NB4 (cell line): ENCODE results near the gene MADD.

Source experiments
- DNase-seq: peaks from one replicate; pipeline ENCODE4 v3.0.0; 2010; ENCODE audit warnings: low read depth
- H3K4me3 ChIP-seq: one replicate; pipeline ENCODE4 v1.5.1; 2011; ENCODE audit warnings: mild to moderate bottlenecking, low read depth, low read length, moderate library complexity
- CTCF ChIP-seq: IDR thresholded peaks from one replicate; pipeline ENCODE4 v1.5.1; 2012; ENCODE audit warnings: low read depth, low read length
- MAX ChIP-seq: IDR thresholded peaks from 2 replicates; pipeline ENCODE4 v1.6.1; 2011; ENCODE audit warnings: low read depth, low read length
- MYC ChIP-seq: IDR thresholded peaks from 2 replicates; pipeline ENCODE4 v1.6.1; 2011; ENCODE audit warnings: low read depth, low read length
- POLR2A ChIP-seq: IDR thresholded peaks from 2 replicates; pipeline ENCODE4 v1.6.1; 2011; ENCODE audit warnings: mild to moderate bottlenecking; ENCODE audit not compliant: insufficient read length; ENCODE audit errors: extremely low read depth

MADD gene

GRCh38 chr11:47271328-47271727 lies 1.4 kb downstream of the MADD start:
- H3K4me3 ChIP-seq, result peak overlapping the region; percentile 94
- TF ChIP-seq MYC, result no peak
- TF ChIP-seq POLR2A, result no peak
- no peak for TF ChIP-seq MAX
- no peak for TF ChIP-seq CTCF

GRCh38 chr11:47271961-47272661 lies 2.2 kb downstream of the MADD start:
- DNase-seq, result peak; percentile 17
- peak overlapping the region; percentile 94 for H3K4me3 ChIP-seq
- TF ChIP-seq CTCF (no peak), MAX (no peak), POLR2A (no peak), MYC (no peak)

More at GRCh38 chr11:47271328-47271727, 1.4 kb downstream of the MADD start:
- DNase-seq, result peak; percentile 21

GRCh38 chr11:47272706-47273105 lies 2.8 kb downstream of the MADD start:
- no peak for TF ChIP-seq MYC
- TF ChIP-seq MAX, result no peak
- TF ChIP-seq CTCF, result no peak
- TF ChIP-seq POLR2A, result no peak
- H3K4me3 ChIP-seq, result no peak overlapping the region
- DNase-seq, result peak; percentile 41

- no peak for DNase-seq
- TF ChIP-seq CTCF, result no peak
- TF ChIP-seq POLR2A, result no peak
- no peak for TF ChIP-seq MYC
- no peak for TF ChIP-seq MAX
- no peak overlapping the region for H3K4me3 ChIP-seq
Observed at GRCh38 chr11:47274495-47275235, 4.7 kb downstream of the MADD start.

GRCh38 chr11:47276923-47277322 lies 7.0 kb downstream of the MADD start:
- DNase-seq, result peak; percentile 16
- TF ChIP-seq MAX (no peak), MYC (no peak), POLR2A (no peak), CTCF (no peak)
- no peak overlapping the region for H3K4me3 ChIP-seq

- no peak for DNase-seq
- TF ChIP-seq MAX, result no peak
- no peak for TF ChIP-seq MYC
- TF ChIP-seq POLR2A, result no peak
- TF ChIP-seq CTCF, result no peak
- no peak overlapping the region for H3K4me3 ChIP-seq
Observed at GRCh38 chr11:47278058-47278457, 8.1 kb downstream of the MADD start.
